ENCODE data around the gene LEMD3.

DNA sequence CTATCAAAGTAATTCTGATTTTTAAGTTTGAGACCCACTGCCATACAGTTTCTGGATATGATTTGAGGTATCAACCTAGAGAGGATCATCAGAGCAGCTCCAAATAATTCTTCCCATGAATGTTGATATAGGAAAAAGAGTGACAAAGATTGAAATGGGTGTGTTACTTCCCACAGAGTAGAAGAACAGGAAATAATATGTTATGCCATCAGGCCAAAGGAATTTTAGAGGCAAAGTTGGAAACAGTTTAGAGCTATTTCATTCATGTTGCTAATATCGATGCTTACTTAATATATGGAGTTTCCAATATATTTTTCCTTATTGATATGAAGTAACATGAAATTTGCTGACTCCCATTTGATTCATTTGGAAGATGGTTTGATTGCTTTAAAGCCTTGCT is 100.2 kb downstream of the LEMD3 start:
- TF ChIP-seq SP1 (IDR thresholded peaks at IDR 0.05), result no peak
- TF ChIP-seq FOXK2 (IDR thresholded peaks at IDR 0.05), result no peak
- no peak for TF ChIP-seq HDGF (IDR thresholded peaks at IDR 0.05; ENCODE audit: borderline replicate concordance)
- no peak for TF ChIP-seq FOXM1 (IDR thresholded peaks at IDR 0.05; ENCODE audit: borderline replicate concordance)
- no peak for TF ChIP-seq ZNF384 (IDR thresholded peaks at IDR 0.05)
- TF ChIP-seq FOXA1 (IDR thresholded peaks at IDR 0.05), result no peak
